NCI-H1105 (cell line): ENCODE measurements around the gene TAS1R3.
"Not testable (repeated sequence)": the region's sequence is repeated elsewhere in the genome, so short reads cannot be mapped to it uniquely, and the experiment has no call there.

Experiments
- DNase-seq: peaks from one replicate; lab custom pipeline; 2025; lab: John Stamatoyannopoulos, UW

The TAS1R3 gene

DNA sequence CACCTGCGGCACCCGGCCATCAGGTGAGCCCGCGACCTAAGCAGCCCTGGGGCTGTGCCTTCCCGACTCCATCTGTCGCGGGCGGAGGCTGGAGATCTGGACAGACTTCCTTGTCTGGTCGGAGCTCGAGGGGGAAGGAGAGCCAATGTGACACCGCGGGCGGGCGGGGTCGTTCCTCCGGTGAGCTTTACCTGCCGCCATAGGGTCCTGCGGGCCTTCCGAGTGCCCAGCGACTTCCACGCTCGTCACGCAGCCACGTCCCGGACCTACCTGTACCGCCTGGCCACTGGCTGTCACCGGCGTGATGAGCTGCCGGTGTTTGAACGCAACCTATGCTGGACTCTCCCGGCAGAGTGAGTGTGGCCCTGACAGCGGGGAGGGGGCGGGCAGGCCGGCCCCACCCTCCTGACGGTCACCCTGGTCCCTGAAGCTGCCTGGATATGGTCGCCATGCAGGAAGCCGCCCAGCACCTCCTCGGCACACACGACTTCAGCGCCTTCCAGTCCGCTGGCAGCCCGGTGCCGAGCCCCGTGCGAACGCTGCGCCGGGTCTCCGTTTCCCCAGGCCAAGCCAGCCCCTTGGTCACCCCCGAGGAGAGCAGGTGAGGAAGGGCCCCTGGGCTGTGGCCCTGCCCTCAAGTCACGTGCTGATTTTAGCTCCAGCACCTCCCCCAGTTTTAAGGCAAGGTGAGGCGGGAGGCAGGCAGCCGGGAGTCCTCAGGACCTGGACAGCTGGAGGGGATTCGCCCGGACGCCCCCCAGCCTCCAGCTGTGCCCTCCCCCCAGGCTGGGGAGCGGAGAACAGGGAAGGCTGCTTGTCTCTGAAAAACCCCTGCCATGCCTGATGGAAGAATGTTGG is 21.6 kb upstream of the TAS1R3 start:
- peak; percentile 20 for DNase-seq

DNA sequence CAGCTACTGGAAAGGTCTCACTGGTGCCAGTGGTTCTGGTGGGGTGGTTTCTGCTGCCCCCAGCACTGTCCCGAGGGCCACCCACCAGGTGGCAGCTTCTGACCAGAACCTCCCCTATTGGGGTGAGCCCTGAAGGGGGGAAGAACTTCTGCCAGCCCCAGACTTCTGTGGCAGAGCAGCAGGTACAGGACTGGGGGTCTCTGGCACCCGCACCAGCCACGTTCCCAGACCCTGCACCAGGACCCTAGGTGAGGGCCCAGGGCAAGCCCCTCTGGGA is 21.0 kb upstream of the TAS1R3 start:
- no peak for DNase-seq

DNA sequence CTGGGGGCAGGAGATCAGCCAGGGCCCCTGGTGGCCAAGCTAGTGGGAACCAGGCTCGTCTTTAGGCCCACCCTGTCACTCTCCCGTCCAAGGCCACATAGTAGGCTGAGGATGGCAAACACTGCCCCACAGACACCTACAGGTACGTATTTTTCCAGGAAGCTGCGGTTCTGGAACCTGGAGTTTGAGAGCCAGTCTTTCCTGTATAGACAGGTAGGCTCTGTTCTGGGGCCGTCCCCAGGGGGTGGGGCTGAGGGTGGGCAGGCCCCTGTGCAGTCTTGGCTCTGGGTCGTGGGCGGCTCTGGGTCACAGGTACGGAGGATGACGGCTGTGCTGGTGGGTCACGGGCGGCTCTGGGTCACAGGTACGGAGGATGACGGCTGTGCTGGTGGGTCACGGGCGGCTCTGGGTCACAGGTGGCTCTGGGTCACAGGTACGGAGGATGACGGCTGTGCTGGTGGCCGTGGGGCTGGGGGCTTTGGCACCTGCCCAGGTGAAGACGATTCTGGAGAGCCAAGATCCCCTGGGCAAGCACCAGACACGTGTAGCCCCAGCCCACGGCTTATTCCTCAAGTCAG is 20.5 kb upstream of the TAS1R3 start:
- no peak for DNase-seq

DNA sequence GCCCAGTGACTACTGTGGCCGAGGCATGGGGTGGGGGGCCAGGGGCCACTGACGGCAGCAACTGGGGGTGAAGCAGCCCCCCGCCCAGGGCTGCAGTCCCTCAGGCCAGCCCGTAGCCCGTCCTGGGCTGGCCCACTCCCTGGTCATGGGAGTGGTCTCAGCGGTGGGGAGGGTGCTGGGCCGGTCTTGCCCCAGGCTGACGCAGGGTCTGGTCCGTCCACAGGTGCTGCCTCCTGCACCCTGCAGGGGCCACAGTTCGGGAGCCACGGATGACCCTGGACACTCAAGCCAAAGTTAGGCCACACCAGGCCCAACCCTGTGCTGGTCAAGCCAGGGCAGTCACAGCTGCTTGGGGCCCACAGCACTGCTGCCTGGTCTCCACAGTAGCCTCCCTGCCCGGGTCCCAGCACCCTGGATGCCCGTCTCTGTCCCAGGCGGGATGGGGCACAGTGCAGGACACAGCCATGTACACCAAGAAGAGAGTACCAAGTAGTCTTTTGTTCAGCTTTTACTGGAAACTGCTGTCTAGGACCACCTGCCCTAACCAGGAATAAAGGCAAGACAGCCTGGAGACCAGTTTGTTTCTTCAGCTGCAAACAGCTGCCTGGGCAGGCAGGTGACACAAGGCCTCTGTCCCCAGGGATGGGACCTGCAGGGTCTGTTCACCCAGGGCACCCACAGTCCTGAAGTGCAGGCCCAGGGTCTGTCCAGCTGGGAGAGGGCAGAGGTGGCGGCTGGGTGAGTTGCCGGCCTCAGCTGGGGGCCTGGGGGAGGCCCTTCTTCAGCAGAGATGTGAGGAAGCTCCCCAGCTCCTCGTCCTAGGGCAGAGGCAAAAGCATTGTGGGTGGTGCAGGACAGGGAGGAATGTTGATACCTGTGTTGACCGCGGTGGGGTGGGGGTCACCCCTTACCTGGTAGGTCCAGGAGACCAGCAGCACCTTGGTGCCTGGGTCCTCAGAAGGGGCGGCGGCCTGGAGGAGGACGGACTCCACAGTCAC is 19.7 kb upstream of the TAS1R3 start:
- DNase-seq: no peak

DNA sequence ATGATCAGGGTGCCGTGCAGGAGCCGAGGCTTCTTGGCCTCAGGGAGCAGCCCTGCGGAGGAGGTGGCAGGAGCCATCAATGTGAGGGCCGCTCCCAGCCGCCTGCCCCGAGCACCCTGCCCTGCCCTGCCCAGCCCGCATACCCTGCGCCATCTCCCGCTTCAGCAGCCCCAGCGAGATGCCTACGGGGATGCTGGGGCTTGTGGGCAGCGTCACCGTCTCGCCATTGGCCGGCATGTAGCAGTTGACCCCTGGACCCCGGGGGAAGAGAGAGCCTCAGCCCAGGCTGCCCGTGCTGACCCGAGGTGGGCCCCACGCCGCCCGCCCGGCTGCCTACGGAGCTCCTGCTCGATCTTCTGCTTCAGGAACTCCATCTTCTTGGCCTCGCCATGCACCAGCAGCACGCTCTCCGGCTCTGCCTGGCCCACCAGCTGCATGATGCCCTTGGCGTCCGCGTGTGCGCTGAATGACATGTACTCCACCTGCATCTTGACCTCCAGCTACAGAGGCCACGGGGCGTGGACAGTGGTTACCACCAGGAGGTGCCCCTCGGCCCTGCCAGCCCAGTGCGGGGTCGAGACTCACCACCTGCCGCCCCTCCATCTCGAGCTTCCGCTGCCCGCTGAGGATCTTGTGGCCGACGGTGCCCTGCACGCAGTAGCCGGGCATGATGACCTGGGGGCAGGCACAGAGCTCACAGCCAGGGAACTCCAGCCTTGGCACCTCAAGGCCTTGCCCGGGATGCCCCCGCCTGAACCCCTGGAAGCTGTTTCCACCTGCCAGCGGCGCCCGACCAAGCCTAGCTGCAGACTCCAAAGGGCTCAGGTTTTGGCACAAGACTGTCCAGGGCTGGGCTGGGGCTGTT is 18.4 kb upstream of the TAS1R3 start:
- DNase-seq: no peak

DNA sequence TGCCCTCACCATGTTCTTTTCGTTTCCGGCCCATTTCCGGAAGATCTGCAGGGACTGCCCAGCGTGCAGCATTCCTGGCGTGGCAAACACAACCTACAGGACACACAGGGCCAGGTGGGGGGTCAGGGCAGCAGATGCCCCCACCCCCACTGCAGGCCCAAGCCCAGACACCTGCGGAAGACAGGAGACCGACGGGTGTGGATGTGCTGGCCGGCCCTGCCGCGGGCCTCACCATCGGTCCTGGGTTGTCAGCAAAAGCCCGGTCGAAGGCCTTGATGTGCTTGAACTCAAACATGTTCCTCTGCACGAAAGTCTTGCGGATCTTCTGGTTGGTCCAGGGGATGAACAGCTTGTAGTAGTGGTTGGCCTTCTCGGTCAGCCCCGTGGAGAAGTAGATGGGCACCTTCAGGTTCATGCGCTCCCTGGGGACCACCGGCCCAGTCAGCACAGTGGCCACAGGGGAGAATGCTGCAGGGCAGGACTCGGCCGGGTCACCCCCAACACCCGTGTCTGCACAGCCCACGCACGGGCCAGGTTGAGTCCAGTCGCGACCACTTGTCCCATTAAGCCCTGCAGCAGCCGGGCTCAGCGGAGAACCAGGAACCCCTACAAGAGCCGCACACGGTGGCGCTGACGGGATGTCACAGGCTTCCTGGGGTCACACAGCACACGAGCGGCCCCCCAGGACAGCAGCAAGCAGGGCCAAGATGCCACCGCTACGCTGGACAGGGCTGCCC is 17.4 kb upstream of the TAS1R3 start:
- DNase-seq: no peak

DNA sequence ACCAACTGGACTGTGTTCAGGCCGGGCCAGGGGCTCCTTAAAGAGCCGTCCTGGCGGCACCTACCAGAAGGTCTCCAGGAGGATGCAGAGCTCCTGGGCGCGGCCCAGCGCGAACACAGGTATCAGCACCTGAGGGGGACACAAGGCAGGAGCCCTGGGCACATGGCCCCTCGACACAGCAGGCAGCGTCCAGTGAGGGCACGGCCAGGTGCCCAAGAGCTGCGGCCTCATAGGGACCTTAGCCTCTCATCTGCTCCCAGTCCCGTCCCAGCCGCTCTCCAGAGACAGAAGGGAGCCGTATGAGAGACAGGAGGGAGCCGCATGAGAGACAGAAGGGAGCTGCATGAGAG is 16.9 kb upstream of the TAS1R3 start:
- DNase-seq: no peak

DNA sequence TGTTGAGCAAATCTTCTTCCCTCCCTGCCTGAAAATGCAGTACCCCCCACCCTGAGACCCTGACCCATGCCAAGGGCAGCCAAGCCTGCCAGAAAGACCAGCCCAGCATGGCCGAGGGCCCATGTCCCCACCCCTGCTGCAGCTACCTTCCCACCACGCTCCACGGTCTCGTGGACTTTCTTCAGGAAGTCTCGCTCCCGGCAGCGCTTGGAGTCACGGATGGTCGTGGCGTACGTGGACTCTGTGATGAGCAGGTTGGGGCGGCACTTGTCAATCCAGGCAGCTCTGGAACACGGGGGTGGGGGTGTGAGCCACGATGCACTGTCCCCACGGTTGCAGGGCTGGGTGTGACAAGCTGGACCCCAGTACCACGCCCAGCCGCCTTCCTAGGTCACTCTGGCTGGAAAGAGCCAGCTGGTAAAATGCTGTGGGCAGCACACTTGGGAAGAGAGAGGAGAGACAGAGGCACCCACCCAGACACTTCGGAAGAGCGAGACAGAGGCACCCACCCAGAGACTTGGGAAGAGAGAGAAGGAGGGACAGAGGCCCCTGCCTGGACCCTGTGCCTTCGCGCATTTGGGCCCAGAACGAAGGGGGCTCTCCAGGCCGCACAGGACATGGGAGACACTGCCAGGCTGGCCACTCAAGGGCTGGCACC is 16.3 kb upstream of the TAS1R3 start:
- DNase-seq: no peak

DNA sequence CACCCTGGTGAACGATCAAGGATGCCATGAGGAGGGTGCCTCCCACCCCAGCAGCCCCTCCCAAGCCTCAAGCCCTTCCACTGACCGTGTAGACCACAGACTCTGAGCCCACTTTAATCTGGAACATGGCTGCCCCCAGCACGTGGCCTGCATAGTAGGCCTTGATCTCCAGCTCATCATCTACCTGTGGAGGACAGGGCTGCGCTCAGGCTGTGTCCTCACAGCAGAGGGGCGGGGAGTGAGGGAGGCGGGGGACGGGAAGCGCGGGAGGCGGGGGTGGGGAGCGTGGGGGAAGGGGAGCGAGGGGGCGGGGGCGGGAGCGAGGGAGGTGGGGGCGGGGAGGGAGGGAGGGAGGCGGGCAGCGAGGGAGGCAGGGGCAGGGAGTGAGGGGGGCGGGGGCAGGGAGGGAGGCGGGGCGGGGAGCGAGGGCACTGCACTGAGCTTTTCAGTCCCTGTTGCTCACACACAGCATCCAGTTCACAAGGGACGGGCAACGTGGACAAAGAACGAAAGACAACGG is 15.6 kb upstream of the TAS1R3 start:
- DNase-seq: no peak

DNA sequence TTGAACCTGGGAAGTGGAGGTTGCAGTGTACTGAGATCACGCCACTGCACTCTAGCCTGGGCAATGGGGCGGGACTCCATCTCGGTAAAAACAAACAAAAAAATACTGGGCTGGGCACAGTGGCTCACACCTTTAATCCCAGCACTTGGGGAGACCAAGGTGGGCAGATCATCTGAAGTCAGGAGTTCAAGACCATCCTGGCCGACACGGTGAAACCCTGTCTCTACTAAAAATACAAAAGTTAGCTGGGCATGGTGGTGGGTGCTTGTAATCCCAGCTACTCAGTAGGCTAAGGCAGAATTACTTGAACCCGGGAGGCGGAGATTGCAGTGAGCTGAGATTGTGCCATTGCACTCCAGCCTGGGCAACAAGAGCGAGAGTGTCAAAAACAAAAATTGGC is 14.9 kb upstream of the TAS1R3 start:
- DNase-seq: not testable (repeated sequence)

DNA sequence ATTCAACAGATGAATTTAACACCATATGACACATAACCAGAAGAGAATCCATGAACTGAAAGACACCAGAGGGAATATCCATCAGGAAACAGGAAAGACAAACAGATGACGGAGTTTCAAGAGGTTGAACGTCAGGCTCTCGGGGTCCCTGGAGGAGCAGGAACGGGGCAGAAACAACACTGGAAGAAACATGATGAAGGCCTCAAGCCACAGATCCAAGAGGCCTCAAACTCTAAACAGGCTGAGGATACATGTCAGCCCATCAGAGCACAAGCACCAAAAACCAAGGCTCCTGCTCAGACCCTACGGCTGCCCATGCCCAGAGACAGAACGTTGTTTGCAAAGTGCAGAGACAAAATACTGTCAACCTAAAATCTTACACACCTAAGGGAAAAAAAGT is 13.7 kb upstream of the TAS1R3 start:
- DNase-seq: no peak

DNA sequence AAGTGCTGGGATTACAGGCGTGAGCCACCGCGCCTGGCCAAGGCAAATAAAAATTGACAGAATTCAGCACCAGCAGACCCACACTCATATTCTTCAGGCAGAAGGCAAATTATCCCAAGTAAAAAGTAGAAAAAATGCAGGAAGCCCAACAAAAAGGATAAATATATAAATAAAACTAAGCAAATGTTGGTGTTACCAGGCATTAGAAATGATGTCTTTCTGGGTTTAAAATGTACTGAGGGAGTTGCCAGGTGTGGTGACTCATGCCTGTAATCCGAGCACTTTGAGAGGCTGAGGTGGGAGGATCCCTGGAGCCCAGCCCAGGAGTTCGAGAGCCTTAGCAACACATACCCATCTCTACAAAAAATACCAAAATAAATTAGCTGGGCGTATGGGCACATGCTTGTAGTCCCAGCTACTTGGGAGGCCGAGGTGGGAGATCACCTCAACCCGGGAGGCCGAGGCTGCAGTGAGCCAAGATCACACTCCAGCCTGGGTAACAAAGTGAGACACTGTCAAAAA is 12.9 kb upstream of the TAS1R3 start:
- peak; percentile 48 for DNase-seq

DNA sequence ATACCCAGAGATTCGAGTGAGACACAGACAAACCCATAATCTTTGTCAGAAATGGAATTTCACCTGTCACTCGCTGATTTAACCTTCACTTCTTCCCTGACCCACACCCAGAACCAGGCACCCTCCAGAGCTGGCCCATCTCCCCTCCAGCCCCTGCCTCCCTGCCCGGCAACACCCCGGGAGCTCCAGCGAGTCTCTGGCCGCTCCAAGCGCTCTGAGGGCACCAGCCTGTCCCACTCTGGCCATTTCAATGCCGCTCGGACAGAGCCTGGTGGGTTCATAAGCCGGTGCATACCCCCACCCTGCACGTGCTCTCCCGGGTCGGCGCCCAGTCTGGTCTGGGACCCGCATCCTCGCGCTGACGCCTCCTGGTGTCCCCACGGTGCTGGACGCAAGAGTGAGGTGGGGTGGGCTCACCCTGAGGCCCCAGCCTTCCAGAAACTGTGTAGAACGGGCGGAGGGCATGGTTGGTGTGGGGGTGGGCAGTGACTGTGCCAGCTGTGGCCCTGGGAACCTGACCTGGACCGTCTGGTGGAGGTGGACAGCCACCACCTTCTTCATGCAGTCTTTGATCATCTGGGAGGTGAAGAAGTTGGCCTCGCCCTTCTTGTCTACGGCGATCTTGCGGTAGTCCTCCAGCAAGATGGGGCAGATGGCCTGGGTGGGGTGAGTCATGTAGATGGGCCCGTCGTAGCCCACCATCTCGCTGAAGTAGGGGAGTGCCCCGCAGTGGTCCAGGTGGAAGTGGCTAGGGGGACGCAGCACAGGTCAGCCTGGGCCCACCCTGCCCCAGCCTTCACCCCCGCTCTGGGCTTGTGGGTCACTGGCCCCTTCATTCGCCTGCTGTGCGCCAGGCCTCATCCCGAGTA is 12.1 kb upstream of the TAS1R3 start:
- no peak for DNase-seq

DNA sequence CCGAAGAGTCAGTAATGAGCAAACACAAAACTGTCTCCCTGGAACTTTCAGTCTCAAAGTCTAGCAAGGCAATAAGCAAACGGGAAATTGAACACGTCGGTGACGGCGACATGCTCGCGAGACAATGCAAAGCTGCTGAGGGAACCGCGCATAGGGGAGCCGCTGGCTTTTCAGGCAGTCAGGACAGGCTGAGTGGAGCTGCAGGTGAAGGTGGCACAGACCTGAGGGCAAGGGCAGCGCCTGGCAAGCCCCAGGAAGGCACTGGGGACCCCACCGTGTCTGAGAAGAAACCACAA is 11.5 kb upstream of the TAS1R3 start:
- no peak for DNase-seq

DNA sequence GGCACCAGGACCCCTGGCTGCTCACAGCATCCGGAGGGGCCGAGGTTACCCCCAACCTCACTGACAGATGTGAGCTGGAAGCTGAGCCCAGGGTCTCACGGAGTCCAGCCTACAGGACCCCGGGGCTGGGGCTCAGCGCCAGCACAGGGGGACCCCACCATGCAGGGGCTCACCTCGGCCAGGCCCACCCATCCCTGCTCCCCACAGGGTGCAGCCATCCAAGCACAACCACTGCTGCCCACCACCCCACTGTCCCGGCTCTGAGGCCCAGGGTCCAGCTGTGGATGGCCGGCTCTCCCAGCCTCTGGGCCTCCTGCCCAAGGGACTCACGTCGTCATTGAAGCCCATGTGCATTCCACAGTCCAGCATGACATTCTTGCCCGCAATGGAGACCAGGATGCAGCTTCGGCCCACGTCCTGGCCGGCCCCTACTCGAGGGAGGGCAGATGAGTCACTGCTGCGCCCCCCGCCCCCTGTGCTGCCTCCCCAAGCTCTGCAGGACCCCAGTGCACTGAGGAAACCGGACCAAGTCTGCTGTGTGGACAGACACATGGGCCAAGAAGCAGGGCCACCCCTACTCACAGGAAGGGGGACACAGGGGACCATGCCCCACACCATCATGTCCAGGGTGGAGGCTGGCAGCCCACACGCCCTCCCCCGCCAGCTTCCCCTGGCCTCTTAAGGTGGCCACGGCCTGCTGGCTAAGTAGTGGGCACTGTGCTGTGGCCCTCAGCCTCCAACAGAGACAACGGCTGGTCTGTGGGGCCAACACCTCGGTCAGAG is 10.2 kb upstream of the TAS1R3 start:
- DNase-seq: no peak

DNA sequence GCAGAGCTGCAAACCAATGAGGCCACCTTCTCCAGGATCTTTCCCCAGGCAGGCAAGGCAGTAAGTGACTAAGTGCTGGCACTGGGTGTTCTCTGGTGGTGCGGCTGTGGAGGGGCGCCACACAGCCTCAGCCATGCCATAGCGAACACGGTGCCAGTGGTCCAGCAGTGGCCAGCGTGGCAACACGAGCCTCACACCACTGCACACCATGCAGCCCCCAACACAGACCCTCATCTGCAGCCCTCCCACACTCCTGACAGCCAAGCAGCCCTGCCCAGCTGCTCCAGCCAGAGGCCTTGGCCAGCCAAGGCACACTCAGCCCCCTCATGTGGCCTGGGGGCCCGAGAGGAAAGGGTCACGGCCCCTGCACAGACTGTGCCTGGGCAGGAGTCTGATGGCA is 9.6 kb upstream of the TAS1R3 start:
- DNase-seq: no peak

DNA sequence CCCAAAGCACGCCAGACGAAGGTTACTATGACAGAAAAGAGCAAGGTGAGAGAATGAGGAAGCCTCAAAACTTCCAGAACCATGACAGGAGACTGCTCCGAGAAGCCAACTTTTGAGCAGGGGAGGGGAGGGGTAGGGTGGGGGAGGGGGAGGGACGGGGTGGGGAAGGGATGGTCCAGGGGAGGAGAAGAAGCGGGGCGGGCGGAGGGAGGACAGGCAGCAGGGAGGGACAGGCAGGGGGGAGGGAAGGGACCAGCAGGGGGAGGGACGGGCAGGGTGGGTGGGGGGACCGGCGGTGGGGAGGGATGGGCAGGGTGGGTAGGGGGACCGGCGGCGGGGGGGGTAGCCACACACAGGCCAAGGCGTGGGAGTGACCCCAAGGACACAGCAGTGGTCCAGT is 8.7 kb upstream of the TAS1R3 start:
- no peak for DNase-seq

DNA sequence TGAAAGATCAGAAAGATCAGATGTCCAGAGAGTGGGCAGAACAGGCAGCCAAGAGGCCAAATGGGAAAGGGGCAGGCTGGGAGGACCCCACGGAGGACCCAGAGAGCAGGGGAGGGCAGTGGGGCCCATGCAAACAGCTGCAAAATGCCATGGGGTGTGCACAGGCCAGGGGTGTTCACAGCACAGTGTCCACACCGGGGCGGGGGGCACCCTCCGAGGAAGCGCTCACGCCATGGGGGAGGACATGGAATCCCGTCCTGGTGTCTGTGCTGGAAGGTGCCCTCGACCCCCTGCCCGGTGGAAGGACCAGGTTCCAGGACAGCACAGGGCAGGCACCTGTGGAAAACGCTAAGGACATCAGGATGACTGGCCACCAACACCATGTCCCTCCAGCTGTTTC is 8.1 kb upstream of the TAS1R3 start:
- no peak for DNase-seq

DNA sequence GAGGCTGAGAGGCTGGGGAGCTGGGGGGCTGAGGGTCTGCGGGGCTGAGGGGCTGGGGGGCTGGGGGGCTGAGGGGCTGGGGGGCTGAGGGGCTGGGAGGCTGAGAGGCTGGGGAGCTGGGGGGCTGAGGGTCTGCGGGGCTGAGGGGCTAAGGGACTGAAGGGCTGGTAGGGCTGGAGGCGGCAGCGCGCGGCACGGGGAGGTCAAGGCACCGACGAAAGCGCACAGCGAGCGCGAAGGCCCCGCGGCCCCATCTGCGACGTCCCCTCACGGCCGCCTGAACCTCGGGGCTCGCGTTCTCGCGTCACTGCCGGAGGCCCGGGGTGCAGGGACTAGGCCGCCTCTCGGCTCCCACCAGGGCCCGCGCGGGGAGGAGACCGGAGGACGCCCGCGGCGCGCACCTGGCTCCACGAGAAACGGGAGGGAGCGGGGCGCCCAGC is 7.0 kb upstream of the TAS1R3 start:
- no peak for DNase-seq
